ENCODE results near the gene FAM110A. TPM values are rescaled to one million over a fixed set of nuclear protein-coding genes. Genes with fewer than 3 reads are reported as not detected.

Gene FAM110A
- total and polyA plus RNA-seq, 9 of the 15 experiments (the other 6 are each of a cell fraction or from before 2014, with no cell fraction given): 0.73 to 15.5 (median 3.6) TPM

DNA sequence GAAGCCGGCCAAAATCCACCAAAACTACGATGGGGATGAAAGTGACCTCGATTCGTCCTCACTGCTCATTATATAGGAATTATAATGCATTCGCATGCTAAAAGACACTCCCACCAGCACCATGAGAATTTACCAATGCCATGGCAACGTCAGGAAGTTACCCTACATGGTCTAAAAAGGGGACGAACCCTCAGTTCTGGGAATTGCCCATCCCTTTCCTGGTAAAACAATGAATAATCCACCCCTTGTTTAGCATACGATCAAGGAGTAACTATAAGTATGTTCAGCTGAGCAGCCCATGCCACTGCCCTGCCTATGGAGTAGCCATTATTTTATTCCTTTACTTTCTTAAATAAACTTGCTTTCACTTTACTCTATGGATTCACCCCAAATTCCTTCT lies 20.1 kb upstream of the FAM110A start:
- no peaks in the 10 kb centered on the region for H3K79me2 ChIP-seq (ENCODE audit: control insufficient read depth, insufficient read depth, low read length)
- no peaks in the 10 kb centered on the region for H3K36me3 ChIP-seq (ENCODE audit: control insufficient read depth, insufficient read depth, low read length)

More for the DNA sequence above, 20.1 kb upstream of the FAM110A start:
- 2% methylated on average over 8 of the region's 8 CpGs for WGBS (ENCODE audit: insufficient coverage, low coverage, missing lambda C conversion rate)
- peak in 1 of 4 experiments; percentile 77 for DNase-seq (ENCODE audit: extremely low read depth in 1 of 4, low spot score in 3 of 4)
- no peaks in the 10 kb centered on the region for H3K9me1 ChIP-seq (ENCODE audit: control insufficient read depth, insufficient read depth, low read length)
- ATAC-seq: peak; percentile 80
- H3K4me3 ChIP-seq: no peak overlapping the region
- no peaks in the 10 kb centered on the region for H3K9me3 ChIP-seq (replicated peaks; ENCODE audit: control insufficient read depth, insufficient read depth, low read depth, low read length)
- H3K27me3 ChIP-seq (ENCODE audit: control insufficient read depth in 2 of 2, insufficient read depth in 2 of 2, low read length in 2 of 2): no peaks in the 10 kb centered on the region
- ChIA-PET POLR2A (no interaction called here), CTCF (ENCODE audit: low intra/inter-chr PET ratio) (interaction anchor here (0.7 kb wide), 1 partner anchor 140 kb away, joined by 3 read pairs; no protein-coding TSS in a partner anchor)
- H3K9ac ChIP-seq (ENCODE audit: insufficient read depth in 1 of 2, low read depth in 2 of 2, low read length in 2 of 2): no peak overlapping the region
- intact Hi-C loops (cut with micrococcal nuclease): loop anchor here (10.0 kb wide), 1 partner anchor 371 kb away; the partner anchor contains the start of gene TMEM74B
- H3K4me2 ChIP-seq (ENCODE audit: insufficient read depth, low read length): peak overlapping the region; percentile 18; the same call in 1 of the 2 replicates
- peak; percentile 80 for FAIRE-seq
- in situ Hi-C loops (cut with MboI): loop anchor here (5.0 to 10.0 kb wide), 2 partner anchors 159 to 381 kb away; no protein-coding TSS in a partner anchor
- H3K27ac ChIP-seq (ENCODE audit: extremely low read depth, low read depth, low read length): peak overlapping the region; percentile 53; the same call in 1 of the 3 replicates
- TF ChIP-seq ZNF197 (CRISPR knock-in tag; IDR thresholded peaks at IDR 0.05; ENCODE audit: low read depth) (no peak), SRF (CRISPR knock-in tag; IDR thresholded peaks at IDR 0.05) (peak; percentile 44 to 91; a peak in 2 of 4 replicates), U2AF1 (optimal IDR thresholded peaks at IDR 0.05; ENCODE audit: low read depth, low read length) (no peak), STAT5A (IDR thresholded peaks at IDR 0.05; ENCODE audit: borderline replicate concordance, low read length) (peak; percentile 89), ATF4 (CRISPR knock-in tag; IDR thresholded peaks at IDR 0.05) (no peak), RFX1 (IDR thresholded peaks at IDR 0.05) (peak; percentile 86), HBP1 (CRISPR knock-in tag; IDR thresholded peaks at IDR 0.05) (no peak), ZNF77 (CRISPR knock-in tag; IDR thresholded peaks at IDR 0.05) (no peak), ZNF644 (tag; IDR thresholded peaks at IDR 0.05; ENCODE audit: low read depth) (no peak)
- H4K20me1 ChIP-seq (replicated peaks; ENCODE audit: control insufficient read depth, insufficient read depth, low read length): no peaks in the 10 kb centered on the region; the same call in 1 of the 2 replicates
- peaks cover 2 to 9% of the 10 kb centered on the region in 2 experiments; a peak in 4 of 5 replicates for H3K4me1 ChIP-seq (replicated peaks in 1 of 2; ENCODE audit: control insufficient read depth in 2 of 2, insufficient read depth in 2 of 2, low read length in 2 of 2)
- peak overlapping the region; percentile 80; the same call in 1 of the 2 replicates for H2AFZ ChIP-seq (ENCODE audit: low read depth, low read length)
- BruUV-seq (replicated peaks): no TSS peak
